GM12878 (cell line): ENCODE data around the gene PLCG2.

ENCODE experiments used
- EP300 ChIP-seq, 2 experiments: fragments of 150-350 bp in 1 of 2; IDR thresholded peaks; 2 replicates each; pipeline ENCODE4 v1.6.1; 2011 to 2012; ENCODE audit warnings: low read depth in 2 of 2, low read length in 2 of 2, borderline replicate concordance in 1 of 2, improper control_type of control experiment in 1 of 2, inconsistent platforms in 1 of 2; ENCODE audit not compliant: control insufficient read depth in 1 of 2
- USF2 ChIP-seq: IDR thresholded peaks from 2 replicates; pipeline ENCODE4 v1.6.1; 2011; ENCODE audit warnings: low read depth, low read length, improper control_type of control experiment, borderline replicate concordance

GRCh38 chr16:81885976-81886586 is 107.0 kb downstream of the PLCG2 start:
- TF ChIP-seq EP300 (IDR thresholded peaks at IDR 0.05; ENCODE audit: borderline replicate concordance in 1 of 2, control insufficient read depth in 1 of 2, low read depth in 2 of 2, low read length in 2 of 2) (no peak), USF2 (no peak)
